WTC11 (cell line): ENCODE results near the gene CD86. TPM values are rescaled to one million over a fixed set of nuclear protein-coding genes. Genes with fewer than 3 reads are reported as not detected.

Experiments used
- ATAC-seq: fragments of 200-7000 bp; cut with Tn5 transposase; 2 replicates; pipeline ENCODE4 v1.10.0; 2021; ENCODE audit warnings: mild to moderate bottlenecking, moderate library complexity
- CTCF ChIA-PET: fragments of 300-600 bp; sonication (Branson Sonifier 250); formaldehyde crosslinking; loops from one replicate; lab custom pipeline; 2021; ENCODE audit warnings: antibody characterized with exemption; lab: Charles Lee
- POLR2A ChIA-PET: fragments of 350-600 bp; sonication (Branson Sonifier 250); formaldehyde crosslinking; loops from one replicate; lab custom pipeline; 2021; ENCODE audit warnings: antibody characterized with exemption; lab: Charles Lee
- DNase-seq: peaks from one replicate; pipeline ENCODE4 v3.0.0; 2021; ENCODE audit warnings: low spot score
- H3K27ac Mint-ChIP-seq: 2 replicates; pipeline ENCODE4 v1.8.0; 2021; ENCODE audit warnings: mixed read lengths
- H3K27me3 Mint-ChIP-seq: 2 replicates; pipeline ENCODE4 v1.8.0; 2021; ENCODE audit warnings: low read depth, mild to moderate bottlenecking, moderate library complexity, mixed read lengths
- H3K36me3 Mint-ChIP-seq: 2 replicates; pipeline ENCODE4 v1.8.0; 2021; ENCODE audit warnings: mixed read lengths
- H3K4me1 Mint-ChIP-seq: 2 replicates; pipeline ENCODE4 v1.8.0; 2022; ENCODE audit warnings: mixed read lengths
- H3K4me3 Mint-ChIP-seq: 2 replicates; pipeline ENCODE4 v1.8.0; 2021; ENCODE audit warnings: mild to moderate bottlenecking, moderate library complexity, mixed read lengths
- H3K9me3 Mint-ChIP-seq: 2 replicates; pipeline ENCODE4 v1.8.0; 2021; ENCODE audit warnings: mixed read lengths
- GTF2I ChIP-seq: fragments of 250-450 bp; sonication (Bioruptor Pico); conservative IDR thresholded peaks from 2 replicates; pipeline ENCODE4 v1.4.0; 2021; ENCODE audit warnings: mild to moderate bottlenecking
- HMGA2 ChIP-seq: fragments of 250-450 bp; sonication (Bioruptor Pico); IDR thresholded peaks from 2 replicates; pipeline ENCODE4 v1.4.0; 2021; ENCODE audit warnings: mild to moderate bottlenecking, moderate library complexity
- JAZF1 ChIP-seq: fragments of 250-450 bp; sonication (Bioruptor Pico); IDR thresholded peaks from 2 replicates; pipeline ENCODE4 v1.9.0; 2021; ENCODE audit warnings: moderate library complexity, mild to moderate bottlenecking, inconsistent platforms
- MAX ChIP-seq: sonication (generic); formaldehyde crosslinking; IDR thresholded peaks from 2 replicates; pipeline ENCODE4 v1.8.0; 2022; ENCODE audit warnings: mild to moderate bottlenecking, missing genetic modification reagents
- NR2C2 ChIP-seq: sonication (generic); formaldehyde crosslinking; IDR thresholded peaks from 2 replicates; pipeline ENCODE4 v1.8.0; 2022; ENCODE audit warnings: mild to moderate bottlenecking, missing genetic modification reagents
- RORB ChIP-seq: fragments of 250-450 bp; sonication (Bioruptor Pico); IDR thresholded peaks from 2 replicates; pipeline ENCODE4 v1.9.0; 2021; ENCODE audit warnings: mild to moderate bottlenecking
- SMAD3 ChIP-seq: sonication (generic); formaldehyde crosslinking; IDR thresholded peaks from 2 replicates; pipeline ENCODE4 v1.8.0; 2022; ENCODE audit warnings: missing genetic modification reagents, mild to moderate bottlenecking, borderline replicate concordance
- STAT6 ChIP-seq: sonication (generic); formaldehyde crosslinking; conservative IDR thresholded peaks from 2 replicates; pipeline ENCODE4 v1.8.1; 2023; ENCODE audit warnings: mild to moderate bottlenecking, low read depth, missing genetic modification reagents, moderate library complexity
- TEAD1 ChIP-seq: sonication (generic); formaldehyde crosslinking; IDR thresholded peaks from 2 replicates; pipeline ENCODE4 v1.8.0; 2022; ENCODE audit warnings: mild to moderate bottlenecking, missing genetic modification reagents
- ZMAT4 ChIP-seq: fragments of 250-450 bp; sonication (Bioruptor Pico); IDR thresholded peaks from 2 replicates; pipeline ENCODE4 v1.9.0; 2021; ENCODE audit warnings: mild to moderate bottlenecking
- ZNF121 ChIP-seq: sonication (generic); formaldehyde crosslinking; IDR thresholded peaks from 2 replicates; pipeline ENCODE4 v1.8.0; 2023; ENCODE audit warnings: missing genetic modification reagents
- ZNF219 ChIP-seq: sonication (generic); formaldehyde crosslinking; IDR thresholded peaks from 2 replicates; pipeline ENCODE4 v1.8.0; 2023; ENCODE audit warnings: missing genetic modification reagents, mild to moderate bottlenecking, borderline replicate concordance
- ZNF232 ChIP-seq: sonication (generic); formaldehyde crosslinking; IDR thresholded peaks from 2 replicates; pipeline ENCODE4 v1.8.0; 2022; ENCODE audit warnings: mild to moderate bottlenecking, missing genetic modification reagents
- ZNF425 ChIP-seq: fragments of 250-450 bp; sonication (Bioruptor Pico); conservative IDR thresholded peaks from 2 replicates; pipeline ENCODE4 v1.9.0; 2021; ENCODE audit warnings: mild to moderate bottlenecking
- ZNF671 ChIP-seq: fragments of 250-450 bp; sonication (Bioruptor Pico); IDR thresholded peaks from 2 replicates; pipeline ENCODE4 v1.8.0; 2021; ENCODE audit warnings: mild to moderate bottlenecking
- total RNA-seq: library from RNA; stranded (reverse); gene quantifications from 3 replicates; pipeline ENCODE4 v1.2.3, GENCODE V29; 2021
- TF ChIP-seq, protein P1 (sequence below): fragments of 250-450 bp; sonication (Bioruptor Pico); IDR thresholded peaks from 2 replicates; pipeline ENCODE4 v1.8.0; 2021; ENCODE audit warnings: mild to moderate bottlenecking
- TF ChIP-seq, protein P2 (sequence below): fragments of 250-450 bp; sonication (Bioruptor Pico); IDR thresholded peaks from 2 replicates; pipeline ENCODE4 v1.9.0; 2021; ENCODE audit warnings: moderate library complexity, mild to moderate bottlenecking, inconsistent platforms, borderline replicate concordance
- TF ChIP-seq, protein P3 (sequence below): sonication (generic); formaldehyde crosslinking; IDR thresholded peaks from 2 replicates; pipeline ENCODE4 v1.8.1; 2023; ENCODE audit warnings: mild to moderate bottlenecking, missing genetic modification reagents
- TF ChIP-seq, protein P4 (sequence below): sonication (generic); formaldehyde crosslinking; IDR thresholded peaks from 2 replicates; pipeline ENCODE4 v1.8.0; 2023; ENCODE audit warnings: missing genetic modification reagents
- TF ChIP-seq, protein P5 (sequence below): sonication (generic); formaldehyde crosslinking; IDR thresholded peaks from 2 replicates; pipeline ENCODE4 v1.8.0; 2022; ENCODE audit warnings: mild to moderate bottlenecking, missing genetic modification reagents

CD86 gene
- total RNA-seq, 1 experiment from 2014 or later: 0.61 TPM

DNA sequence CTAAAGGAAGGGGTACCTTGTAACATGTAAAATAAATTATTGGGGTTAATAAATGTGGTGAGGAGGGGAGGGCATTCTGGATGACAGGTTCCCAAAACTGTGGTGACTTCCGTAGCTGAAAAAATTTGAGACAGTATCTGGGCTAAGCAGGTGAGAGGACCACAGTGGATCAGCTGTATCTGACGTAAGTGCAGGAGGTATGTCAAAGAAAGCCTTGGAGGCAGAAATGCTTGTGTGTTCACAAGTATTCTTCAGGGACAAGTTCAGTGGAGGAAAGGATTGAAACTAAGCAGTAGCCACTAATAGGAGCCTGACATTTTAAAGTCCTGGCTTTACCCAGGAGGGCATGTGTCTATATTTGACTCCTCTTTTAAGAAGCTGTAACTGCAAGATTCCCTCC is 52.0 kb downstream of the CD86 start:
- no peak for DNase-seq
- TF ChIP-seq, protein P1, sequence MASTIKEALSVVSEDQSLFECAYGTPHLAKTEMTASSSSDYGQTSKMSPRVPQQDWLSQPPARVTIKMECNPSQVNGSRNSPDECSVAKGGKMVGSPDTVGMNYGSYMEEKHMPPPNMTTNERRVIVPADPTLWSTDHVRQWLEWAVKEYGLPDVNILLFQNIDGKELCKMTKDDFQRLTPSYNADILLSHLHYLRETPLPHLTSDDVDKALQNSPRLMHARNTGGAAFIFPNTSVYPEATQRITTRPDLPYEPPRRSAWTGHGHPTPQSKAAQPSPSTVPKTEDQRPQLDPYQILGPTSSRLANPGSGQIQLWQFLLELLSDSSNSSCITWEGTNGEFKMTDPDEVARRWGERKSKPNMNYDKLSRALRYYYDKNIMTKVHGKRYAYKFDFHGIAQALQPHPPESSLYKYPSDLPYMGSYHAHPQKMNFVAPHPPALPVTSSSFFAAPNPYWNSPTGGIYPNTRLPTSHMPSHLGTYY (CRISPR knock-in tag): no peak
- TF ChIP-seq NR2C2 (no peak), GTF2I (CRISPR knock-in tag) (no peak), ZNF232 (CRISPR knock-in tag) (no peak), TEAD1 (CRISPR knock-in tag) (no peak), SMAD3 (no peak), RORB (CRISPR knock-in tag) (no peak), ZNF671 (CRISPR knock-in tag) (no peak), ZNF425 (no peak), MAX (CRISPR knock-in tag) (no peak), HMGA2 (CRISPR knock-in tag) (no peak), ZNF121 (CRISPR knock-in tag) (no peak), JAZF1 (CRISPR knock-in tag) (no peak)
- TF ChIP-seq, protein P2, sequence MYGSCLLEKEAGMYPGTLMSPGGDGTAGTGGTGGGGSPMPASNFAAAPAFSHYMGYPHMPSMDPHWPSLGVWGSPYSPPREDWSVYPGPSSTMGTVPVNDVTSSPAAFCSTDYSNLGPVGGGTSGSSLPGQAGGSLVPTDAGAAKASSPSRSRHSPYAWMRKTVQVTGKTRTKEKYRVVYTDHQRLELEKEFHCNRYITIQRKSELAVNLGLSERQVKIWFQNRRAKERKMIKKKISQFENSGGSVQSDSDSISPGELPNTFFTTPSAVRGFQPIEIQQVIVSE (CRISPR knock-in tag): no peak
- TF ChIP-seq, protein P3, sequence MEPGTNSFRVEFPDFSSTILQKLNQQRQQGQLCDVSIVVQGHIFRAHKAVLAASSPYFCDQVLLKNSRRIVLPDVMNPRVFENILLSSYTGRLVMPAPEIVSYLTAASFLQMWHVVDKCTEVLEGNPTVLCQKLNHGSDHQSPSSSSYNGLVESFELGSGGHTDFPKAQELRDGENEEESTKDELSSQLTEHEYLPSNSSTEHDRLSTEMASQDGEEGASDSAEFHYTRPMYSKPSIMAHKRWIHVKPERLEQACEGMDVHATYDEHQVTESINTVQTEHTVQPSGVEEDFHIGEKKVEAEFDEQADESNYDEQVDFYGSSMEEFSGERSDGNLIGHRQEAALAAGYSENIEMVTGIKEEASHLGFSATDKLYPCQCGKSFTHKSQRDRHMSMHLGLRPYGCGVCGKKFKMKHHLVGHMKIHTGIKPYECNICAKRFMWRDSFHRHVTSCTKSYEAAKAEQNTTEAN (CRISPR knock-in tag): no peak
- TF ChIP-seq, protein P4, sequence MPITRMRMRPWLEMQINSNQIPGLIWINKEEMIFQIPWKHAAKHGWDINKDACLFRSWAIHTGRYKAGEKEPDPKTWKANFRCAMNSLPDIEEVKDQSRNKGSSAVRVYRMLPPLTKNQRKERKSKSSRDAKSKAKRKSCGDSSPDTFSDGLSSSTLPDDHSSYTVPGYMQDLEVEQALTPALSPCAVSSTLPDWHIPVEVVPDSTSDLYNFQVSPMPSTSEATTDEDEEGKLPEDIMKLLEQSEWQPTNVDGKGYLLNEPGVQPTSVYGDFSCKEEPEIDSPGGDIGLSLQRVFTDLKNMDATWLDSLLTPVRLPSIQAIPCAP (CRISPR knock-in tag): no peak
- TF ChIP-seq, protein P5, sequence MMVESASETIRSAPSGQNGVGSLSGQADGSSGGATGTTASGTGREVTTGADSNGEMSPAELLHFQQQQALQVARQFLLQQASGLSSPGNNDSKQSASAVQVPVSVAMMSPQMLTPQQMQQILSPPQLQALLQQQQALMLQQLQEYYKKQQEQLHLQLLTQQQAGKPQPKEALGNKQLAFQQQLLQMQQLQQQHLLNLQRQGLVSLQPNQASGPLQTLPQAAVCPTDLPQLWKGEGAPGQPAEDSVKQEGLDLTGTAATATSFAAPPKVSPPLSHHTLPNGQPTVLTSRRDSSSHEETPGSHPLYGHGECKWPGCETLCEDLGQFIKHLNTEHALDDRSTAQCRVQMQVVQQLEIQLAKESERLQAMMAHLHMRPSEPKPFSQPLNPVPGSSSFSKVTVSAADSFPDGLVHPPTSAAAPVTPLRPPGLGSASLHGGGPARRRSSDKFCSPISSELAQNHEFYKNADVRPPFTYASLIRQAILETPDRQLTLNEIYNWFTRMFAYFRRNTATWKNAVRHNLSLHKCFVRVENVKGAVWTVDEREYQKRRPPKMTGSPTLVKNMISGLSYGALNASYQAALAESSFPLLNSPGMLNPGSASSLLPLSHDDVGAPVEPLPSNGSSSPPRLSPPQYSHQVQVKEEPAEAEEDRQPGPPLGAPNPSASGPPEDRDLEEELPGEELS (CRISPR knock-in tag): no peak
- no peak overlapping the region for H3K27ac Mint-ChIP-seq
- H3K4me1 Mint-ChIP-seq: no peaks in the 10 kb centered on the region
- no peak for ATAC-seq
- no peak overlapping the region for H3K4me3 Mint-ChIP-seq
- POLR2A ChIA-PET: no interaction called here
- no peaks in the 10 kb centered on the region for H3K36me3 Mint-ChIP-seq
- CTCF ChIA-PET: no interaction called here
- peaks cover 14% of the 10 kb centered on the region for H3K9me3 Mint-ChIP-seq
- no peaks in the 10 kb centered on the region for H3K27me3 Mint-ChIP-seq

GRCh38 chr3:122111974-122112373 is 56.8 kb downstream of the CD86 start:
- Mint-ChIP-seq H3K27ac (no peak overlapping the region), H3K36me3 (no peaks in the 10 kb centered on the region), H3K4me1 (no peaks in the 10 kb centered on the region), H3K27me3 (no peaks in the 10 kb centered on the region; the same call in 1 of the 2 replicates), H3K9me3 (peaks cover 14% of the 10 kb centered on the region), H3K4me3 (no peak overlapping the region)
- ATAC-seq (no peak), DNase-seq (no peak)
- CTCF ChIA-PET: interaction anchor here (1.3 kb wide), 1 partner anchor 10 kb away, joined by 6 read pairs; no protein-coding TSS in a partner anchor
- POLR2A ChIA-PET: interaction anchor here (1.0 kb wide), 1 partner anchor 10 kb away, joined by 4 read pairs; no protein-coding TSS in a partner anchor
- TF ChIP-seq ZMAT4 (CRISPR knock-in tag): no peak
- no peak for TF ChIP-seq ZNF219 (CRISPR knock-in tag)
- TF ChIP-seq STAT6 (CRISPR knock-in tag): no peak
